HCT116 (cell line): ENCODE data around the gene ACADVL. TPM values are rescaled to one million over a fixed set of nuclear protein-coding genes. Genes with fewer than 3 reads are reported as not detected.

ENCODE experiments used
- ATAC-seq: fragments of 200-7000 bp; cut with Tn5 transposase; 2 replicates; pipeline ENCODE4 v1.9.1; 2020; ENCODE audit warnings: mild to moderate bottlenecking, moderate library complexity
- BruUV-seq: library from RNA; stranded (reverse); fragments of 400-500 nt; replicated peaks from 2 replicates; lab custom pipeline; 2021; lab: Mats Ljungman, UMichigan
- CTCF ChIA-PET: fragments of 300-600 bp; sonication (Branson Sonifier 250); formaldehyde crosslinking; loops from one replicate; lab custom pipeline; 2021; ENCODE audit warnings: antibody characterized with exemption; lab: Charles Lee
- POLR2A ChIA-PET: fragments of 300-600, 350-600 bp; sonication (Branson Sonifier 250); formaldehyde crosslinking; loops from one replicate; lab custom pipeline; 2021; ENCODE audit warnings: antibody characterized with exemption; lab: Charles Lee
- RAD21 ChIA-PET, 2 experiments: fragments of 300-600 bp; sonication (Branson Sonifier 250); formaldehyde crosslinking; loops; one replicate each; lab custom pipeline; 2023; ENCODE audit warnings: low total read pairs in 2 of 2; ENCODE audit not compliant: uncharacterized antibody in 2 of 2, unreplicated experiment in 2 of 2, low non-redundant PET in 1 of 2; lab: Charles Lee
- DNase-seq: peaks from one replicate; pipeline ENCODE4 v3.0.0-alpha.2; 2010; ENCODE audit warnings: low read depth, low spot score
- H2AFZ ChIP-seq: fragments of 200-600 bp; shearing (Covaris generic), sonication (generic); 2 replicates; pipeline ENCODE4 v1.6.1; 2017; ENCODE audit warnings: low read depth, mixed run types, mixed read lengths, antibody characterized with exemption, low read length; ENCODE audit not compliant: poor library complexity, severe bottlenecking
- H3K27ac ChIP-seq: 2 replicates; pipeline ENCODE4 v1.5.1; 2012; ENCODE audit warnings: low read depth, low read length
- H3K27me3 ChIP-seq: fragments of 200-600 bp; sonication (generic); 2 replicates; pipeline ENCODE4 v1.6.1; 2016; ENCODE audit warnings: mixed run types, low read length, mixed read lengths; ENCODE audit not compliant: insufficient read depth
- H3K36me3 ChIP-seq, 2 experiments: fragments of 200-500 bp in 1 of 2; fragments of 200-600 bp in 1 of 2; sonication (Bioruptor generic) in 1 of 2; sonication (generic) in 1 of 2; 2 replicates each; pipeline versions ENCODE4 v1.5.1 to v1.6.1; 2014 to 2016; ENCODE audit warnings: low read length in 2 of 2, inconsistent platforms in 1 of 2, mixed read lengths in 1 of 2, mixed run types in 1 of 2; ENCODE audit not compliant: insufficient read depth in 2 of 2, control insufficient read depth in 1 of 2
- H3K4me1 ChIP-seq, 2 experiments: fragments of 200-600 bp in 1 of 2; sonication (generic) in 1 of 2; 2 replicates each; pipeline versions ENCODE4 v1.5.1 to v1.6.1; 2012 to 2017; ENCODE audit warnings: low read length in 2 of 2, inconsistent platforms in 1 of 2, mild to moderate bottlenecking in 1 of 2, mixed read lengths in 1 of 2, mixed run types in 1 of 2, moderate library complexity in 1 of 2; ENCODE audit not compliant: insufficient read depth in 2 of 2, control insufficient read depth in 1 of 2
- H3K4me2 ChIP-seq: fragments of 200-600 bp; sonication (generic); 2 replicates; pipeline ENCODE4 v1.6.1; 2017; ENCODE audit warnings: mixed run types, low read length, mixed read lengths
- H3K4me3 ChIP-seq, 2 experiments: fragments of 200-600 bp in 1 of 2; sonication (generic) in 1 of 2; replicated peaks in 1 of 2; 2 replicates each; pipeline ENCODE4 v1.5.1; 2011 to 2016; ENCODE audit warnings: low read length in 2 of 2, control low read depth in 1 of 2, low read depth in 1 of 2, mild to moderate bottlenecking in 1 of 2, mixed read lengths in 1 of 2, mixed run types in 1 of 2
- H3K79me2 ChIP-seq: fragments of 200-600 bp; sonication (generic); 2 replicates; pipeline ENCODE4 v1.6.1; 2017; ENCODE audit warnings: mild to moderate bottlenecking, mixed run types, low read length, moderate library complexity, mixed read lengths; ENCODE audit not compliant: insufficient read depth
- H3K9ac ChIP-seq: fragments of 200-600 bp; sonication (generic); 2 replicates; pipeline ENCODE4 v1.6.1; 2016; ENCODE audit warnings: low read length, mixed read lengths
- H3K9me2 ChIP-seq: fragments of 200-600 bp; sonication (generic), shearing (Covaris generic); 2 replicates; pipeline ENCODE4 v1.6.1; 2017; ENCODE audit warnings: mixed run types, mild to moderate bottlenecking, moderate library complexity; ENCODE audit not compliant: insufficient read depth
- H3K9me3 ChIP-seq, 2 experiments: fragments of 200-500 bp in 1 of 2; fragments of 200-600 bp in 1 of 2; sonication (Bioruptor generic) in 1 of 2; sonication (generic) in 1 of 2; 2 replicates each; pipeline ENCODE4 v1.6.1; 2014 to 2017; ENCODE audit warnings: low read length in 2 of 2, mixed read lengths in 2 of 2, inconsistent platforms in 1 of 2, low read depth in 1 of 2, mild to moderate bottlenecking in 1 of 2, mixed run types in 1 of 2, moderate library complexity in 1 of 2; ENCODE audit not compliant: control insufficient read depth in 1 of 2, insufficient read depth in 1 of 2
- H4K20me1 ChIP-seq: fragments of 200-600 bp; sonication (generic), shearing (Covaris generic); 2 replicates; pipeline ENCODE4 v1.6.1; 2017; ENCODE audit warnings: mixed run types, mild to moderate bottlenecking, moderate library complexity; ENCODE audit not compliant: insufficient read depth
- CEBPB ChIP-seq: IDR thresholded peaks from 2 replicates; pipeline ENCODE4 v1.6.1; 2012; ENCODE audit warnings: low read depth
- CTCF ChIP-seq, 3 experiments: fragments of 200-600 bp in 1 of 3; sonication (generic) in 1 of 3; IDR thresholded peaks in 2 of 3; conservative IDR thresholded peaks in 1 of 3; 2 replicates each; pipeline ENCODE4 v1.5.1; 2012 to 2017; ENCODE audit warnings: low read depth in 2 of 3, low read length in 2 of 3, antibody characterized with exemption in 1 of 3, borderline replicate concordance in 1 of 3, control low read depth in 1 of 3, mild to moderate bottlenecking in 1 of 3, mixed read lengths in 1 of 3, mixed run types in 1 of 3, moderate library complexity in 1 of 3; ENCODE audit not compliant: insufficient read depth in 1 of 3
- EGR1 ChIP-seq: IDR thresholded peaks from 2 replicates; pipeline ENCODE4 v1.6.1; 2012; ENCODE audit warnings: low read depth
- ELF1 ChIP-seq: IDR thresholded peaks from 2 replicates; pipeline ENCODE4 v1.6.1; 2012; ENCODE audit warnings: low read depth, borderline replicate concordance
- EZH2 ChIP-seq: fragments of 200-600 bp; sonication (generic); IDR thresholded peaks from 2 replicates; pipeline ENCODE4 v1.6.1; 2017; ENCODE audit warnings: antibody characterized with exemption, mixed run types
- EZH2phosphoT487 ChIP-seq: fragments of 200-600 bp; IDR thresholded peaks from 2 replicates; pipeline ENCODE4 v1.6.1; 2018; ENCODE audit warnings: antibody characterized with exemption, borderline replicate concordance
- FOSL1 ChIP-seq: IDR thresholded peaks from 2 replicates; pipeline ENCODE4 v1.6.1; 2012; ENCODE audit warnings: low read depth
- JUND ChIP-seq: IDR thresholded peaks from 2 replicates; pipeline ENCODE4 v1.6.1; 2012
- MAX ChIP-seq: IDR thresholded peaks from 2 replicates; pipeline ENCODE4 v1.6.1; 2012
- POLR2A ChIP-seq: IDR thresholded peaks from 2 replicates; pipeline ENCODE4 v1.7.0; 2011; ENCODE audit warnings: borderline replicate concordance; ENCODE audit not compliant: insufficient read depth, insufficient read length; ENCODE audit errors: extremely low read depth
- POLR2AphosphoS5 ChIP-seq: IDR thresholded peaks from 2 replicates; pipeline ENCODE4 v1.6.1; 2011; ENCODE audit warnings: mild to moderate bottlenecking, low read depth, low read length, moderate library complexity
- REST ChIP-seq: IDR thresholded peaks from 2 replicates; pipeline ENCODE4 v1.6.1; 2012; ENCODE audit warnings: low read depth
- SIN3A ChIP-seq: IDR thresholded peaks from 2 replicates; pipeline ENCODE4 v1.6.1; 2012; ENCODE audit warnings: low read depth
- SP1 ChIP-seq: IDR thresholded peaks from 2 replicates; pipeline ENCODE4 v1.6.1; 2012; ENCODE audit warnings: low read depth
- SRF ChIP-seq: IDR thresholded peaks from 2 replicates; pipeline ENCODE4 v1.6.1; 2012; ENCODE audit warnings: low read depth
- YY1 ChIP-seq: IDR thresholded peaks from 2 replicates; pipeline ENCODE4 v1.6.1; 2011; ENCODE audit warnings: low read length, low read depth, moderate library complexity, mild to moderate bottlenecking; ENCODE audit not compliant: insufficient replicate concordance; ENCODE audit errors: extremely low read depth
- ZFX ChIP-seq: fragments of 450-650 bp; IDR thresholded peaks from 2 replicates; pipeline ENCODE4 v1.6.1; 2017
- ZNF274 ChIP-seq: fragments of 200-500 bp; sonication (Bioruptor generic); IDR thresholded peaks from 2 replicates; pipeline ENCODE4 v1.6.1; 2014; ENCODE audit warnings: mild to moderate bottlenecking, low read depth, low read length, inconsistent platforms
- intact Hi-C: fragments of 100-400 bp; cut with micrococcal nuclease; formaldehyde crosslinking; loops from 2 replicates; pipeline ENCODE4 v1.10.0; 2022
- total RNA-seq: library from RNA; stranded (reverse); gene quantifications from one replicate; pipeline ENCODE4 v1.2.1, GENCODE V29; 2021; ENCODE audit not compliant: unreplicated experiment

The ACADVL gene
- total RNA-seq, 1 experiment from 2014 or later, result 554 TPM

- H3K9me2 ChIP-seq, result no peaks in the 10 kb centered on the region
- H3K36me3 ChIP-seq, result peaks cover 9 to 21% of the 10 kb centered on the region in 2 experiments
- H3K9me3 ChIP-seq, result no peaks in the 10 kb centered on the region
- peak overlapping the region; percentile 98 to 99 for H3K4me3 ChIP-seq
- H3K79me2 ChIP-seq, result peaks cover 41% of the 10 kb centered on the region
- RAD21 ChIA-PET, result interaction anchor here in 1 of 2 experiments (0.9 kb wide), 1 partner anchor 34 kb away, joined by 3 read pairs; no protein-coding TSS in a partner anchor
- no peak overlapping the region for H2AFZ ChIP-seq
- DNase-seq (peak; percentile 79), ATAC-seq (peak; percentile 56)
- POLR2A ChIA-PET, result interaction anchor here (0.7 to 1.6 kb wide), 4 partner anchors 9 to 227 kb away, joined by 3 to 6 read pairs (median 3); partner anchors contain the start of gene SLC2A4
- H3K27ac ChIP-seq, result peak overlapping the region; percentile 94
- H4K20me1 ChIP-seq, result peaks cover 5% of the 10 kb centered on the region; the same call in 1 of the 2 replicates
- CTCF ChIA-PET, result interaction anchor here (1.6 to 1.8 kb wide), 2 partner anchors 33 to 42 kb away, joined by 3 to 6 read pairs; no protein-coding TSS in a partner anchor
- peaks cover 42 to 72% of the 10 kb centered on the region in 2 experiments for H3K4me1 ChIP-seq
- BruUV-seq, result TSS peak; percentile 70
- no peaks in the 10 kb centered on the region for H3K27me3 ChIP-seq
- H3K9ac ChIP-seq, result peak overlapping the region; percentile 99
- peak overlapping the region; percentile 90 for H3K4me2 ChIP-seq
- intact Hi-C loops, result loop anchor here (1.0 to 10.0 kb wide), 4 partner anchors 11 to 172 kb away; partner anchors contain the start of genes ELP5, FGF11, SLC2A4 and TMEM102
- no peak for TF ChIP-seq CTCF (IDR thresholded peaks at IDR 0.05 in 2 of 3, conservative IDR thresholded peaks at IDR 0.05 in 1 of 3; ENCODE audit: borderline replicate concordance in 1 of 3, insufficient read depth in 1 of 3, low read depth in 2 of 3, low read length in 2 of 3)
- TF ChIP-seq POLR2AphosphoS5, result peak; percentile 77
- TF ChIP-seq FOSL1, result no peak
- peak; percentile 76 for TF ChIP-seq SP1
- peak; percentile 25; the same call in 1 of the 2 replicates for TF ChIP-seq SIN3A
- TF ChIP-seq POLR2A, result peak; percentile 35
- no peak for TF ChIP-seq EZH2phosphoT487
- no peak for TF ChIP-seq ZNF274
- no peak for TF ChIP-seq ELF1
- TF ChIP-seq ZFX, result no peak
- peak; percentile 47; the same call in 1 of the 2 replicates for TF ChIP-seq MAX
- no peak for TF ChIP-seq JUND
- TF ChIP-seq EZH2, result no peak
- no peak for TF ChIP-seq EGR1
- no peak for TF ChIP-seq YY1
- TF ChIP-seq SRF, result no peak
- no peak for TF ChIP-seq REST
- TF ChIP-seq CEBPB, result no peak
Observed at GRCh38 chr17:7262935-7263800, 43.4 kb downstream of the ACADVL start.
